ENCODE measurements around the gene PCMTD2.

Gene PCMTD2

GRCh38 chr20:64255361-64256281 lies at the start of gene PCMTD2:
Gene PCMTD2, plus strand, starts transcription at chr20:64255748. Its CDS starts 4,218 bp downstream, at chr20:64259966.
- peak; percentile 6 for DNase-seq

- no peak for DNase-seq
These were observed 48.9 kb upstream of the PCMTD2 start for GRCh38 chr20:64206614-64207013.

DNA sequence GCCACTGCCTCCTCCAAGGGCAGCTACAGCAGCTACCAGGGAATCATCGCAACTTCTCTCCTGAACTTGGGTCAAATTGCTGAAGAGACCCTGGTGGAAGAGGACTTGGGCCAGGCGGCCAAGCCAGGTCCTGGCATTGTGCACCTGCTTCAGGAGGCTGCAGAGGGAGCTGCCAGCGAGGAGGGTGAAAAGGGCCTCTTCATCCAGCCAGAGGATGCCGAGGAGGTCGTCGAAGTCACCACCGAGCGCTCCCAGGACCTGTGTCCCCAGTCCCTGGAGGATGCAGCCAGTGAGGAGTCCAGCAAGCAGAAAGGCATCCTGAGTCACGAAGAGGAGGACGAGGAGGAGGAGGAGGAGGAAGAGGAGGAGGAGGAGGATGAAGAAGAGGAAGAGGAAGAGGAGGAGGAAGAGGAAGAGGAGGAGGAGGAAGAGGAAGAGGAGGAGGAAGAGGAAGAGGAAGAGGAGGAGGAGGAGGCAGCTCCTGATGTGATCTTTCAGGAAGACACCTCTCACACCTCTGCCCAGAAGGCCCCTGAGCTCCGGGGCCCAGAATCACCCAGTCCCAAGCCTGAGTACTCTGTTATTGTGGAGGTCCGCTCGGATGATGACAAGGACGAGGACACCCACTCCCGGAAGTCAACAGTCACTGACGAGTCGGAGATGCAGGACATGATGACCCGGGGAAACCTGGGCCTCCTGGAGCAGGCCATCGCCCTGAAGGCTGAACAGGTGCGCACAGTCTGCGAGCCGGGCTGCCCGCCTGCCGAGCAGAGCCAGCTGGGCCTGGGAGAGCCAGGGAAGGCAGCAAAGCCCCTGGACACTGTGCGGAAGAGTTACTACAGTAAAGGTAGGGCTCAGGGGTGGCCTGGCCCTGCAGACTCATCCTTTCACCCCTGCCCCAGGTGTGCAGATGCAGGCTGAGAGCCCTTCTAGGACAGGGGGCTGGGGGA lies 47.6 kb upstream of the PCMTD2 start:
- no peak for DNase-seq

- DNase-seq = no peak
These were observed 46.4 kb upstream of the PCMTD2 start for GRCh38 chr20:64209148-64209547.

- no peak for DNase-seq
These were observed 44.7 kb upstream of the PCMTD2 start for GRCh38 chr20:64210656-64211369.

DNA sequence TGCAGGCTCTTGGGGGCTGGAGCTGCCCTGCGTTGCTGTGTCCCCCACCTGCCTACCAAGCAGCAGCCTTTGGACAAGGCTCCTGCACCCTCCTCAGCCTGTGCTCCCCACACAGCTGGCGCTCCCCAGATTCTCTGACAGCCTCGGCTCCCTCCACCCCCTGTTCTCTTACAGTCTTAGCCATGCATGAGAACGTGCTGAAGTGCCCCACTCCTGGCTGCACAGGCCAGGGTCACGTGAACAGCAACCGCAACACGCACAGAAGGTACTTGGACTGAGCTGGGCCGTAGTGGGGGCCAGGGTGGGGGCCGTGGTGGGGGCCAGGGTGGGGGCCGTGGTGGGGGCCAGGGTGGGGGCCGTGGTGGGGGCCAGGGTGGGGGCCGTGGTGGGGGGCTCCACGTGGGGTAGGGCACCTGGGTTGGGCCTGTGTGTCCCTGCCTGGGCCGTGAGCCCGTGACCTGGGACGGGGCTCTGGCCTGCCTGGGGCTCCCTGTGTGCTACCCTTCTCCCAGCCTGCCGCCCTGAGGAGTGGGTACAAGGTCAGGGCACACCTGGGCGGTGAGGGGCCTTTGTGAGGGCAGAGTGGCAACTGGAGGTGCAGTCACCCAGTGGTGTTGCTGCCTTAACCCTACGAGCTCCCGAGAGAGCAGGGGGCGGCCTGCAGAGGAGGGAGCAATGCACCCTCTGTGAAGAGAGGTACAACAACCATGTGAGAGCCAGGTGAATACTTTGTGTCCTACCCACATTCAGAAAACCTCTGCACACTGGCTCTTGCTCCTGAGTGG lies 43.5 kb upstream of the PCMTD2 start:
- DNase-seq = no peak

GRCh38 chr20:64212755-64213154 lies 42.8 kb upstream of the PCMTD2 start:
- no peak for DNase-seq

GRCh38 chr20:64214113-64214512 lies 41.4 kb upstream of the PCMTD2 start:
- no peak for DNase-seq

DNA sequence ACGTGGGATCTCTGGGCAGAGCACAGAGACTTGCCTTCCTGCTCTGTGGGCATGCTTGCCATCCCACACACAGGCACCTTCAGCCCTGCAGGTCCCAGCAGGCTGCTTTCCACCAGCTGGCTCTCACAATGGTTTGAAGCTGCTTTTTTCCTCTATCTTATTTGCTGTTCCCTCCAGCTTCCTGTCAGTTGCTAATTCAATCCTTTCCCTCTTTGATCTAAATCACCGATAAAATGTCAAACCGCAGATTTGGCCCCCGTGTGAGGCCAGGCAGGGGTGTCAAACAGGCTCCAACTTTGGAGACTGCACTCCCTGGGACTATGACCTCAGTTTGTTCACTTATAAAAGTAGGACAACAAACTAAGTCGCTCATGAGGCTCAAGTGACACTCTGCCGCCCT lies 40.6 kb upstream of the PCMTD2 start:
- DNase-seq = no peak

GRCh38 chr20:64216036-64216435 lies 39.5 kb upstream of the PCMTD2 start:
- DNase-seq = no peak

- DNase-seq = no peak
These were observed 38.6 kb upstream of the PCMTD2 start for GRCh38 chr20:64216910-64217309.

DNA sequence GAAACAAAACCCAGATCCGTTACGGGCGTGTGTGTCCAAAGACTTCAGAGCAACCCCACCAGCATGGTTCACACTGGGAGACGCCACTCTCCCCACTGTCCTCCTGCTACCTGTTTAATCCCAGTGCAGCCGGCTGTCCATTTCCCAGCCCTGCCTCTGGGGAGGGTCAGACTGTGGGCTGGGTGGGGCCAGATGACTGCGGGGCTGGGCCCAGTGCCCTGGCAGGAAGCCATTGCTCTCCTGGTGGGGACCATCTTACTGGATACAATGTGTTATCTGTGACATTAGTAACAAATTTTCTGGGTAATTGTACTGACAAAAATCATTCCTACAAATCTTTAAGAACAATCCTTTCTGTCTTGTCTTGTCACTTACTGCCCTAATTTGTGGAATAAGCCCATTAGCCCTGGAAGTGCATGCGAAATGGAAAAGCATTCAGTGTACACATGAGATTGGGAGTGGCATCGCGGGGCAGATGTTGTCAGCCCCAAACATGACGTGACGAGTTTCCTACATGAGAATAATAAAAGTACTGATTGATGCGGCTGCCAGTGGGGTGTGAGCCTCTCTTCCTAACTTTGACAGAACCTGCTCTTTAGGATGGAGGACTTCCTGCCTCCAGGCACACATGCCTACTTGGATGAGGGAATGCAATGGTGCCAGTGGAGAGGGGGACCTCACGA lies 37.9 kb upstream of the PCMTD2 start:
- no peak for DNase-seq

- no peak for DNase-seq
These were observed 36.3 kb upstream of the PCMTD2 start for GRCh38 chr20:64219202-64219601.

DNA sequence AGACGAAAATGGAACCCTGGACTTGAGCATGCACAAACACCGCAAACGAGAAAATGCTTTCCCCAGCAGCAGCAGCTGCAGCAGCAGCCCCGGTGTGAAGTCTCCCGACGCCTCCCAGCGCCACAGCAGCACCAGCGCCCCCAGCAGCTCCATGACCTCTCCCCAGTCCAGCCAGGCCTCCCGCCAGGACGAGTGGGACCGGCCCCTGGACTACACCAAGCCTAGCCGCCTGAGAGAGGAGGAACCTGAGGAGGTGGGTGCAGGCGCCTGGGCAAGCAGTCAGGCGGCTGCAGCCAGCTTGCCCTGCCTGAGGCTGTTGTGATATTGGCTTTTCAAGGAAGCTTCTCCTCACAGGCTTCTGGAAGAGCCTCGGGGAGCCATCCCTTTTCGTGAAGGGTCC lies 35.8 kb upstream of the PCMTD2 start:
- DNase-seq = no peak

DNA sequence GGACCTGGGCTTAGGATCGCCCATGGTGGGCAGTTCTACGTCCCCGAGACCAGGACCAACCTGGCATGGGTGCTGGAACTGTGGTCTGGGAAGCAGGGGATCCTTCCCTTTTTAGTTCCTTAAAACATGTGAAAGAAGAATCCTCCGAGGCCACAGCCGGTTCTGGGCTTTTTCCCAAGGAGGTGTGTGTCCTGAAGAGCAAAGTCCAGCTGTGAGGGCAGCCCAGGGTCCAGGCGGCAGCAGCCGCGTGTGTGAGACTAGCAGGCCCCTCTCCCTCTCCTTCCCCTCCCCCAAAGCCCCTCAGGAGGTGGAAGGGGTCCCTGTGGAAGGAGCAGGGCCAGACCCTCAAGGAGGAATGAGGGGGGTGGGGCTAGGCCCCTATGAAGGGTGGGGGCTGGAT lies 35.1 kb upstream of the PCMTD2 start:
- no peak for DNase-seq

- no peak for DNase-seq
These were observed 34.5 kb upstream of the PCMTD2 start for GRCh38 chr20:64220891-64221527.

GRCh38 chr20:64222291-64222735 lies 33.2 kb upstream of the PCMTD2 start:
- no peak for DNase-seq

- DNase-seq = no peak
These were observed 32.6 kb upstream of the PCMTD2 start for GRCh38 chr20:64222851-64223525.

DNA sequence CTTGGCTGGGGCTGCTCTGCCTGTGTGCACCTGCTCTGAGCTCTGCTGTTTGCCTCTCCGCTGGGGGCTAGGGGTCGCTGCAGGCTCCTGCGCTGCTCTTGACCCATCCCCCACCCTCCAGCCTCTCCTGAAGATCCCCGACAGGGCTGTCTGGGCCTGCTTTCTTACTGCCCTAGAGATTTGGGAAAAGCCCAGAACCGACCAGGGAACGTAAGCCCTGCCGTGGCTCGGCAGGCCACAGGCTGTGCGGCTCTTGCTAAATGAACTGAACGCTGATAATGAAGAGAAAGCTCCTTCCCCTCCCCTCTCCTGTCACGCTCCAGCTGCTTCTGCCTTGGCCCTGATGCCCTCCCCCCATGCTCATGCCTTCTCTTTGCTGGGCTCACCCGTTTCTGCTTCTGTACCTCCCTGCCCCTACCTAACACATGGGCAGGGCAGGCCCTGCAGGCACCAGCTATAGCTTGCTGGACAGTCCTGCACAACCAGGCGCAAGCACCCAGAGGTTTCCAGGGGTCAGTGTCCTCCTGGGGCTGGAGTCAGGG lies 32.0 kb upstream of the PCMTD2 start:
- DNase-seq = no peak

Data from NCI-H1436 treated with DMSO at 0.1 percent for 48 hours (cell line).